ENCODE data around the gene PLA2G3.
A peak's percentile ranks its signal among the peaks of the same experiment; 100 is the strongest.
"Not testable (repeated sequence)": the region's sequence is repeated elsewhere in the genome, so short reads cannot be mapped to it uniquely, and the experiment has no call there.

PLA2G3 gene

GRCh38 chr22:31099841-31100761, 40.2 kb downstream of the PLA2G3 start:
- DNase-seq (ENCODE audit: low spot score) = no peak

GRCh38 chr22:31099386-31099785, 40.9 kb downstream of the PLA2G3 start:
- peak; percentile 11 for DNase-seq (ENCODE audit: low spot score)

GRCh38 chr22:31098632-31099110, 41.6 kb downstream of the PLA2G3 start:
- DNase-seq (ENCODE audit: low spot score) = peak; percentile 41

- DNase-seq (ENCODE audit: low spot score) = no peak
Observed at GRCh38 chr22:31097941-31098631, 42.2 kb downstream of the PLA2G3 start.

GRCh38 chr22:31097539-31097938, 42.8 kb downstream of the PLA2G3 start:
- DNase-seq (ENCODE audit: low spot score) = not testable (repeated sequence)

GRCh38 chr22:31096657-31097279, 43.5 kb downstream of the PLA2G3 start:
- DNase-seq (ENCODE audit: low spot score) = no peak

- DNase-seq (ENCODE audit: low spot score) = no peak
Observed at GRCh38 chr22:31095637-31096249, 44.6 kb downstream of the PLA2G3 start.

- no peak for DNase-seq (ENCODE audit: low spot score)
Observed at GRCh38 chr22:31094741-31095140, 45.6 kb downstream of the PLA2G3 start.

GRCh38 chr22:31094021-31094551, 46.2 kb downstream of the PLA2G3 start:
- no peak for DNase-seq (ENCODE audit: low spot score)

- DNase-seq (ENCODE audit: low spot score) = no peak
Observed at GRCh38 chr22:31093086-31093850, 47.0 kb downstream of the PLA2G3 start.

GRCh38 chr22:31092161-31092560, 48.1 kb downstream of the PLA2G3 start:
- DNase-seq (ENCODE audit: low spot score) = no peak

GRCh38 chr22:31091106-31091975, 49.0 kb downstream of the PLA2G3 start:
- DNase-seq (ENCODE audit: low spot score) = no peak

- DNase-seq (ENCODE audit: low spot score) = no peak
Observed at GRCh38 chr22:31090217-31091085, 49.9 kb downstream of the PLA2G3 start.

- DNase-seq (ENCODE audit: low spot score) = peak; percentile 55
Observed at GRCh38 chr22:31089160-31090100, 50.9 kb downstream of the PLA2G3 start.

- DNase-seq (ENCODE audit: low spot score) = no peak
Observed at GRCh38 chr22:31088233-31088986, 51.9 kb downstream of the PLA2G3 start.

GRCh38 chr22:31087744-31088215, 52.5 kb downstream of the PLA2G3 start:
- no peak for DNase-seq (ENCODE audit: low spot score)

GRCh38 chr22:31086703-31087330, 53.5 kb downstream of the PLA2G3 start:
- DNase-seq (ENCODE audit: low spot score) = no peak

Data from AG08395 (cell line).